HG03378 (cell line): ENCODE data around the gene LRRC8D.
A peak's percentile ranks its signal among the peaks of the same experiment; 100 is the strongest.

ENCODE experiments used
- ATAC-seq: cut with Tn5 transposase; IDR thresholded peaks from one replicate; pipeline ENCODE4 v1.9.1; 2021; ENCODE audit warnings: mild to moderate bottlenecking, moderate library complexity; ENCODE audit not compliant: unreplicated experiment

LRRC8D gene

GRCh38 chr1:89832496-89833127 lies 11.8 kb downstream of the LRRC8D start:
- ATAC-seq: no peak

GRCh38 chr1:89833183-89834082 lies 12.6 kb downstream of the LRRC8D start:
- ATAC-seq: no peak

GRCh38 chr1:89834083-89834704 lies 13.4 kb downstream of the LRRC8D start:
- no peak for ATAC-seq

GRCh38 chr1:89836252-89837035 lies 15.6 kb downstream of the LRRC8D start:
- ATAC-seq: no peak

- no peak for ATAC-seq
Measured at GRCh38 chr1:89837036-89837481, 16.2 kb downstream of the LRRC8D start.

GRCh38 chr1:89837510-89837909 lies 16.7 kb downstream of the LRRC8D start:
- ATAC-seq: no peak

- ATAC-seq: no peak
Measured at GRCh38 chr1:89839516-89839915, 18.7 kb downstream of the LRRC8D start.

GRCh38 chr1:89841507-89841906 lies 20.7 kb downstream of the LRRC8D start:
- ATAC-seq: no peak

- peak; percentile 40 for ATAC-seq
Measured at GRCh38 chr1:89842567-89843272, 21.9 kb downstream of the LRRC8D start.

GRCh38 chr1:89843273-89844130 lies 22.7 kb downstream of the LRRC8D start:
- ATAC-seq: peak; percentile 63

GRCh38 chr1:89844241-89844807 lies 23.5 kb downstream of the LRRC8D start:
- no peak for ATAC-seq

- ATAC-seq: no peak
Measured at GRCh38 chr1:89844860-89845259, 24.0 kb downstream of the LRRC8D start.

GRCh38 chr1:89847191-89847729 lies 26.4 kb downstream of the LRRC8D start:
- ATAC-seq: no peak

- no peak for ATAC-seq
Measured at GRCh38 chr1:89850844-89851415, 30.1 kb downstream of the LRRC8D start.

- no peak for ATAC-seq
Measured at GRCh38 chr1:89854140-89854539, 33.3 kb downstream of the LRRC8D start.

GRCh38 chr1:89855413-89856123 lies 34.7 kb downstream of the LRRC8D start:
- peak; percentile 92 for ATAC-seq

- no peak for ATAC-seq
Measured at GRCh38 chr1:89863165-89863830, 42.5 kb downstream of the LRRC8D start.
